Fibroblast of peridontal ligament (primary cell): ENCODE results near the gene GUK1.
A peak's percentile ranks its signal among the peaks of the same experiment; 100 is the strongest.
"Not testable (repeated sequence)": the region's sequence is repeated elsewhere in the genome, so short reads cannot be mapped to it uniquely, and the experiment has no call there.

ENCODE experiments used
- DNase-seq: peaks from one replicate; pipeline ENCODE4 v3.0.0-alpha.2; 2010; ENCODE audit errors: extremely low read depth

The GUK1 gene

DNA sequence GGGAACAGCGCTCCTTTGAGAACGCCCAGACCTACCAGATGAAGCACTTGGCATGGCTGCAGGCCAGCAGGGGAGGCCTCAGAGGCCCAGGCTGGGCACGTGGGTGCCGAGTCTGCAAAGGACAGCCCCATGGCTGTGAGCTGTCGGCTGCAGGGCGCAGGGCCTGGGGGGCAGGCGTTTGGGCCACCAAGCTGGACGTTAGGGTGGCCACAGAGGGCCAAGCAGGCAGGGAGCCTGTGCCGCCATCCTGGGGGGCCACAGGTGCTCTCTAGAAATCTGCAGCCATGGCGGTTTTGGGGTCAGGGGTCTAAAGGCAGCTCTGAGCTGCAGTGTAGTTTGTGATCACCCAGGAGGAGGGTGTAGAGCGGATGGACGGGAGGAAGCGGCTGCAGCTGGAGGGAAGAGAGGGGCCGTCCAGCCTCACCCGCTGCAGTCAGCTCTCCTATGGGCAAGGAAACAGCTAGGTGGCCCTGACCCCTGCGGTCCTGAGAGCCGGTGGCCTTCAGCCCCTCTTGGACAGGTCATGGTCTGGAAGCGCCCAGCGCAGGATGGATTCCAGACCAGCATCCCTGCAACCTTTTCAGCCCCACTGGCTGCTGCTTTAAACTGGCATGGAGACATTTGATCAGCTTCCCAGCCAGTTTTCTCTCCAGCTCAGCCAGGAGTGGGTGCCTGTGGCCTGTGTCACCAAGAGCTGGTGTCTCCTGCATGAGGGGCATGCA, 36.5 kb downstream of the GUK1 start:
- no peak for DNase-seq

DNA sequence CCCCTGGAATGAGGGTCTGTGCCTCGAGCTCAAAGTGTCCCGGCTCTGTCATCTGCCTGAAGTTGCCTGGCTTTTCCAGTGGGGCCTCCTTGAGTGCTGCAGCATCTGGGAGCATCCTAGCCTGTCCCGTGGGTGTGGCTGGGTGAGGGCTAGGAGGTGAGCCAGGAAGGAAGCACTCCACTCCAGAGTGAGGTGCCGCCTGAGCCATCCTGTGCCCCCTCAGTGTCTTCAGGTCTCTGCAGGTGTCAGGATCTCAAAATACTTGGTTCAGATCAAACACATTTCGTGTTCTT, 37.0 kb downstream of the GUK1 start:
- no peak for DNase-seq

DNA sequence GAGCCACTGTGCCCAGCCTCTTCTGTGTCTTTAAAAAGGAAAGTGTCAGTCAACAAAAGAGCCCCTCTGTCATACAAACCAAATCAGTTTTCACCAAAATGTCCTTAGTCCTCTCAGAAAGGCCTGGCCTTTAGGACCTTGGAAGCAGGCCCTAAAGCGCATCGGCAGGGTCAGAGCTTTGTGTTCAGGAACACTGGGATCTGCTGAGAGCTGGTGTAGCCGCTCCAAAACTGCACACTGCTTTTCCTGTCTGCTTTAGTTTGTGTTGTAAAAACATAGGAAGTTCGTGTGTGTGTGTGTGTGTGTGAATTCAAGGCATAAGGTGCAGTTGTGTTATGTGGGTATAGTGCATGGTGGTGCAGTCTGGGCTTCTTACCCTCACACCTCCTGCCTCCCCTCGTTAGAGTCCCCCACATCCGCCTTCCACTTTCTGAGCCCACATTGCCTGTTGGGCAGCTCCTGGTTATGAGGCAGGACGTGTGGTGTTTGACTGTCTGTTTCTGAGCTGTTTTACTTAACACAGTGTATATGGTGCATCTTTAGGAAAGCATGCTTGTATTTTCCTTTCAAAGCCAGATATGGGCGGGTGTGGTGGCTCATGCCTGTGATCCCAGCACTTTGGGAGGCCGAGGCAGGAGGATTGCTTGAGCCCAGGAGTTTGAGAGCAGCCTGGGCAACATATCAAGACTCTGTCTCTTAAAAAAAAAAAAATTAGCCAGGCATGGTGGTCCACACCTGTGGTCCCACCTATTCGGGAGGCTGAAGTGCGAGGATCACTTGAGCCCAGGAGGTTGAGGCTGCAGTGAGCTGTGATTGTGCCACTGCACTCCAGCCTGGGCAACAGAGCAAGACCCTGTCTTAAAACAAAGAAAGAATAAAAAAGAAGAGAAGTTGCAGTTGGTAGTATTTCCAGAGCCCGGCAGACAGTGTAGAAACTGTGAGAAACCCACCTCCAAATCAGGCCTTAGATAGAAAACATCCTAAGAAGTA, 37.9 kb downstream of the GUK1 start:
- DNase-seq, result no peak

GRCh38 chr1:228178737-228179684, 38.9 kb downstream of the GUK1 start:
- no peak for DNase-seq

DNA sequence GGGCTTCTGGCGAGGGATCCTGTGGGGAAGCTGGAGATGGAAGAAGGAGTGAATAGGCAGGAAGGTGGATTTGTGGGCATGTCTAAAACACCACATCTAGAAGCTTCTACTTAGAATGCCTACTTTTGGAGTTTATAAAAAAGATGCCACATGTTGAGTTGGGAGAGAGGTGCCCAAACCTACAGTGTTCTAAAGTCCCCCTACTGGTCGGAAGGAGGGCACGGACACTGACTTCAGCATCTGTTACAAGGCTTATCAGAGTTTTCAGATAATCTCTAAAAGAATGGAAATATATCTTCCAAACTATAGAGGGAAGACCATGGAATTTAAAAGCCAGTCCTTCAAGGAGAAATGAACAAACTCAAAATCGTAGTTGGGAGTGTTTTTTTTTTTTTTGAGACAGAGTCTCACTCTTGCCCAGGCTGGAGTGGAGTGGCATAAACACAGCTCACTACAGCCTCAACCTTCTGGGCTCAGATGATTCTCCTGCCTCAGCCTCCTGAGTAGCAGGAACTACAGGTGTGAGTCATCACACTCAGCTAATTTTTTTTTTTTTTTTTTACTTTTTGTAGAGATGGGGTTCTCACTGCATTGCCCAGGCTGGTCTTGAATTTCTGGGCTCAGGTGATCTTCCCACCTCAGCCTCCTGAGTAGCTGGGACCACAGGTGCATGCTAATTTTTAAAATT, 40.3 kb downstream of the GUK1 start:
- peak; percentile 5 for DNase-seq

DNA sequence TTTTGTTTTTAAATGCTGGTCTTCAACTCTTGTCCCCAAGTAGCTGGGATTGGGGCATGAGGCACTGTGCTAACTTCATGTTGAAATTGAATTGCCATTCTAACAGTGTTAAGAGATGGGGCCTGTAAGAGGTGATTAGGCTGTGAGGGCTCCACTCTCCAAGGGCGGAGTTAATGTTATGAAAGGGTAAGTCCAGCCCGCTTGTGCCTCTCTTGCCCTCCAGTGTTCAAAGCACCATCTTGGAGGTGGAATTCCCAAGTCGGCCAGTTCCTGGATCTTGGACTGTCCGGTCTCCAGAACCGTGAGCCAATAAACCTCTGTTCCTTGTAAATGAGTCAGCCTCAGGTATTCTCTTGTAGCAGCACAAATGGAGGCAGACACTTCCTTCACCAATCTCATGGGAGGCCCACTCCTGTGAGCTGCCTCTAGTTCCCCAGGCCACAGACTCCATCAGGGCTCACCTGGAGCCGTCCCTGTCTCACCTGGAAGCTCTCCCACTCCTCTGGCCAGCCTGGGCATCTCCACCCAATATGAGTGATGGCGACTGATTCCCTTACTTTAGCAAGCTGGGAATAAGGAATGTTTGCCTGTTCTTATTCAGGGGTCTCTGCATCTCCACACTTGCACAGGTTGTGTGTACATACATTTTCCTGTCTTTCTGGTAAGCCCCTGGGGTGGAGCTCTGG, 41.0 kb downstream of the GUK1 start:
- DNase-seq, result no peak

DNA sequence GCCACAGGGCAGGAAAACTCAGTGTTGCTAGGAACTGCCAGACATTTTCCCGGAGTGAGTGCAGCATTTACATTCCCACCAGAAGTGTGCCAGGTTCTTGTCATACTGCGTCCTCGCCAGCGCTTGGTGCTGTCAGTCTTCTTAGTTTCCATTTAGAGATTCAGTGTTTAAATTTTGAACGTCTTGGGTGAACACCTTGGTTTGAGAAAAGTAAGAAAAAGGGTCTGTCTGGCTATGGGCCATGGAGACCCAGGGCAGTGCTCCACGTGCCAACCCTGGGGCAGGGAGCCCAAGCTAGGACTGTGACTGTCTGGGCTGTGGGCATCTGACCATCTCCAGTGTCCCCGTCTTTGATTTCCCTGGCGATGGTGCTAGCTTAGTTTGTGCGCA, 41.6 kb downstream of the GUK1 start:
- no peak for DNase-seq

DNA sequence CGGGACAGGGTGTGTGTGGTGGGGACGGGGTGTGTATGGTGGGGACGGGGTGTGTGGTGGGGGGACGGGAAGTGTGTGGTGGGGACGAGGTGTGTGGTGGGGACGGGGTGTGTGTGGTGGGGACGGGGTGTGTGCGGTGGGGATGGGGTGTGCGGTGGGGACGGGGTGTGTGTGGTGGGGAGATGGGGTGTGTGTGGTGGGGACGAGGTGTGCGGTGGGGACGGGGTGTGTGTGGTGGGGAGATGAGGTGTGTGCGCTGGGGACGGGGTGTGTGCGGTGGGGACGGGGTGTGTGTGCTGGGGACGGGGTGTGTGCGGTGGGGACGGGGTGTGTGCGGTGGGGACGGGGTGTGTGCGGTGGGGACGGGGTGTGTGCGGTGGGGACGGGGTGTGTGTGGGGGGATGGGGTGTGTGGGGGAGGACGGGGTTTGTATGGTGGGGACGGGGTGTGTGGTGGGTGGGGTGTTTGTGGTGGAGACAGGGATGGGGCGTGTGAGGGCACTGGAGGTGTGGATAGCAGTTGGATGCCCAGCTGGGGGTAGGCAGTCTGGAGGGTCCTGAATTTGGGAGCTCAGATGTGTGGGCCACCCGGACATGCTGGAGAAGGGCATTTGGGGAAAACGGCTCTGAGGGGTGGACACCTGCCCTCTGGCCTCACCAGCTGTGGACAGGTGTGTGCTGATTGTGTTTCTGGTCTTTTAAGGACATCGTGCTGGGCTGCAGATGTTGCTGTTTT, 42.4 kb downstream of the GUK1 start:
- no peak for DNase-seq

GRCh38 chr1:228184152-228184551, 44.1 kb downstream of the GUK1 start:
- no peak for DNase-seq

GRCh38 chr1:228185641-228185965, 45.5 kb downstream of the GUK1 start:
- no peak for DNase-seq

- not testable (repeated sequence) for DNase-seq
Observed at GRCh38 chr1:228188249-228188648, 48.2 kb downstream of the GUK1 start.

- no peak for DNase-seq
Observed at GRCh38 chr1:228190182-228190581, 50.1 kb downstream of the GUK1 start.

GRCh38 chr1:228190778-228191177, 50.7 kb downstream of the GUK1 start:
- no peak for DNase-seq

GRCh38 chr1:228194436-228194835, 54.4 kb downstream of the GUK1 start:
- no peak for DNase-seq

DNA sequence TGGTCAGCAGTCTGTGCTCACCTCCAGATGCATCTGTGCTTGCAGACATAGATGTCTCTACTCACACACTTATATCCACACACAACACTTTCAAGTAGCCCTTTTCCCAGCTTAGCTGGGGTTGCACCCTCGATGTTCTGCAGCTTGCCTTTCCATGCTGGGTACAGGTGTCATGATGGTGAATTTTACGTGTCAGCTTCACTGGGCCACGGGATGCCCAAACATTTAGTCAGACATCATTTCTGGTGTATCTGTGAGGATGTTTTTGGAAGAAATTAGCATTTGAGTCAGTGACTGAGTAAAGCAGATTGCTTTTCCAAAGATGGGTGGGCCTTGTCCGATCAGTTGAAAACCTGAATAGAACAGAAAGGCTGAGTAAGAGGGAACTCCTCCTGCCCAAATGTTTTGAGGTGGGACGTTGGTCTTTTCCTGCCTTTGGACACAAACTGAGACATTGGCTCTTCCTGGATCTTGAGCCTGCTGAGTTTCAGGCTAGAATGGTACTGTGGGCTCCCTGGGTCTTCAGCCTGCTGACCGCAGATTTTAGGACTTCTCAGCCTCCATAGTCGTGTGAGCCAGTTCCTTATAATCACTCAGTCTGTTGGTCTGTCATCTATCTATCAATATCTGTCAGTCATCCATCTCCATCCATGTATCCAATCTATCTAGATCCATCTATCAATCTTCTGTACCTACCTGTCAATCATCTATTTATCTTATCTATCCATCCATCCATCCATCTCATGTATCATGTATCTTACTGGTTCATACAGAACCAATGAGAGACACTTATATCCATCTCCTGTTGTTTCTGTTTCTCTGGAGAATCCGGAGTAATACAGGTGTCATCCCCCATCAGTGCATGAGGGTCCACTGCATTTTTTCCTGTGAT, 55.1 kb downstream of the GUK1 start:
- no peak for DNase-seq

GRCh38 chr1:228197555-228198147, 57.6 kb downstream of the GUK1 start:
- DNase-seq, result no peak
